ENCODE measurements around the gene TWNK. TPM values are rescaled to one million over a fixed set of nuclear protein-coding genes. Genes with fewer than 3 reads are reported as not detected.
A peak's percentile ranks its signal among the peaks of the same experiment; 100 is the strongest.

TWNK gene
- total and polyA plus RNA-seq, 10 of the 15 experiments (the other 5 are each of a cell fraction or from before 2014, with no cell fraction given), result 13.6 to 32.8 (median 18.0) TPM

DNA sequence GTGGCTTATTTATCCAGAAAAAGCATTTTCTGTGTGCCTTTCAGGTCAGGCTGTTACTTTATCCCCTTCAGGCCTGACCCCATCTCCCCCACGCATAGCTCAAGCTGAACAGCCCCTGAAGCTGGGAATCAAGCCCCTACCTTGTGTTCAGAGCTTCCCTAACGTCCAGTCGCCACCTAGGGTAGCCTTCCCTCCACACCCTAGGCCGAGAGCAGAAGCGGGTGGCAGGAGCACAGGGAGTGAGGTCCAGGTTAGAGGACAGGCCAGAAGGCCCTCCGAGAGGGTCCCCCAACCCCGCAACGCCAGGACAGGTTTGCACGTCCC, 18.5 kb upstream of the TWNK start (continued):
- TF ChIP-seq, protein P1, sequence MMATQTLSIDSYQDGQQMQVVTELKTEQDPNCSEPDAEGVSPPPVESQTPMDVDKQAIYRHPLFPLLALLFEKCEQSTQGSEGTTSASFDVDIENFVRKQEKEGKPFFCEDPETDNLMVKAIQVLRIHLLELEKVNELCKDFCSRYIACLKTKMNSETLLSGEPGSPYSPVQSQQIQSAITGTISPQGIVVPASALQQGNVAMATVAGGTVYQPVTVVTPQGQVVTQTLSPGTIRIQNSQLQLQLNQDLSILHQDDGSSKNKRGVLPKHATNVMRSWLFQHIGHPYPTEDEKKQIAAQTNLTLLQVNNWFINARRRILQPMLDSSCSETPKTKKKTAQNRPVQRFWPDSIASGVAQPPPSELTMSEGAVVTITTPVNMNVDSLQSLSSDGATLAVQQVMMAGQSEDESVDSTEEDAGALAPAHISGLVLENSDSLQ (IDR thresholded peaks at IDR 0.05), result no peak
- TF ChIP-seq, protein P2, sequence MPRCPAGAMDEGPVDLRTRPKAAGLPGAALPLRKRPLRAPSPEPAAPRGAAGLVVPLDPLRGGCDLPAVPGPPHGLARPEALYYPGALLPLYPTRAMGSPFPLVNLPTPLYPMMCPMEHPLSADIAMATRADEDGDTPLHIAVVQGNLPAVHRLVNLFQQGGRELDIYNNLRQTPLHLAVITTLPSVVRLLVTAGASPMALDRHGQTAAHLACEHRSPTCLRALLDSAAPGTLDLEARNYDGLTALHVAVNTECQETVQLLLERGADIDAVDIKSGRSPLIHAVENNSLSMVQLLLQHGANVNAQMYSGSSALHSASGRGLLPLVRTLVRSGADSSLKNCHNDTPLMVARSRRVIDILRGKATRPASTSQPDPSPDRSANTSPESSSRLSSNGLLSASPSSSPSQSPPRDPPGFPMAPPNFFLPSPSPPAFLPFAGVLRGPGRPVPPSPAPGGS (IDR thresholded peaks at IDR 0.05; ENCODE audit: borderline replicate concordance, insufficient read depth, low read depth, low read length, poor library complexity, severe bottlenecking), result no peak

DNA sequence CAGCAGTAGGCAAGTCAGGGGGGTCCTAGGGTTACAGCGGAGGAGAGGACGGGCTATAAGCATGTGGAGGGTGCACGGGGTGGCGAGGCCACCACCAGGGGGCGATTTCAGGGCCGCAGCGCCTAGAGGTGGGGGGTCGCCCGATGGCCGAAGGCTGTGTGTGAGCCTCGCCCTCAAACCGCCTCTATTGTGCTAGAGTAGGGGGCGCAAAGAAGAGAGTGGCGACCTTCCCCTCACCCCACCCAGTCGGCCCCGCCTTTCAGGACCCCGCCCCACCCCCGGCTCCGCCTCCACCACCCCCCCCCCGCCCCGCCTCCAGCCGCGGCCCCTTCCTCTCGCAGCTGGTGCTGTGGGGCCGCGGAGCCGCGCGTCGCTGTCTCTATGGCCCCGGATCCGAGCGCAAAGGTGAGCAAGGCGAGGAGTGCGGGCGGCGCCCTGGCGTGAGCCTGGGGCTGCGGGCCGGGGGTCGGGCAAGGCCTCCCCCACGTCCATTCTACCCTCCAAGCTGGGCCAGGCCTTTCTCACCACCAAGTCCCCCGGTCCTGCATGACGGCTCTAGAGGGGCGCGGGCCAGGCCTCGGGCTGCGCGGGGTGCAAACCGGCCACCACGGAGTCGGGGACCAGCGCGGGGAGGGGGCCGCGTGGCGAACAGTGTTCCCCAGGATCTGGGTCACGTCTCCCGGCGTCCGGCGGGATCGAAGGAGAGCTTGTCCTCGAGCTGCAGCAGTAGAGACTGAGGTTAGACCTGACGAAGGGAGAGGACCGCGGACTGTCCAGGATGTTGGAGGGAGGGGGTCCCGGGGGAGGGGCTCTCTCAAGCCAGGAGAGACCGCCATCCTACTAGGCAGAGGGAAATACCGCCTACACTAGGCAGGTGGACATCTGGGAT, 17.9 kb upstream of the TWNK start, which contains the start of gene SEMA4G:
Gene SEMA4G, plus strand, starts transcription at position 318 of the 889 bp plus-strand sequence. CDS start 3,409 bp downstream, outside the sequence.
- 13% methylated on average over 51 of the region's 70 CpGs for WGBS (ENCODE audit: insufficient coverage, insufficient replicate concordance, low lambda C conversion rate, missing lambda C conversion rate)
- in situ Hi-C loops (cut with MboI), result no loop called here
- Histone ChIP-seq H3K4me1 (ENCODE audit: control insufficient read depth, insufficient read depth, low read length) (peaks cover 3% of the 10 kb centered on the region; the same call in 1 of the 2 replicates), H3K9ac (ENCODE audit: control insufficient read depth, insufficient read depth, low read length) (no peak within 1 kb of the TSS), H3K4me2 (ENCODE audit: control insufficient read depth, insufficient read depth) (peak within 1 kb of the TSS; percentile 87), H2AFZ (ENCODE audit: control insufficient read depth, low read depth, low read length) (peak within 1 kb of the TSS; percentile 63), H3K36me3 (ENCODE audit: control insufficient read depth in 2 of 2, insufficient read depth in 2 of 2, low read length in 1 of 2) (peaks cover 0 to 2% of the 10 kb centered on the region in 2 experiments; a peak in 3 of 4 replicates), H4K20me1 (ENCODE audit: control insufficient read depth, insufficient read depth) (no peaks in the 10 kb centered on the region), H3K27me3 (replicated peaks in 1 of 2; ENCODE audit: control insufficient read depth in 2 of 2, insufficient read depth in 2 of 2, low read length in 1 of 2) (no peaks in the 10 kb centered on the region), H3K4me3 (peak within 1 kb of the TSS; percentile 50; the same call in 1 of the 2 replicates), H3K79me2 (ENCODE audit: control insufficient read depth, insufficient read depth, low read length) (no peaks in the 10 kb centered on the region), H3K27ac (ENCODE audit: control insufficient read depth, insufficient read depth) (no peak within 1 kb of the TSS), H3K9me3 (replicated peaks; ENCODE audit: control insufficient read depth, insufficient read depth, low read length) (no peaks in the 10 kb centered on the region)
- peak; percentile 40; the same call in 1 of the 2 replicates for TF ChIP-seq NR2F1 (conservative IDR thresholded peaks at IDR 0.05)
- peak; percentile 9 for TF ChIP-seq SP1 (IDR thresholded peaks at IDR 0.05; ENCODE audit: low read depth, low read length)
- peak; percentile 71; the same call in 1 of the 2 replicates for TF ChIP-seq SMARCA5 (IDR thresholded peaks at IDR 0.05)
- TF ChIP-seq TCF3 (IDR thresholded peaks at IDR 0.05; ENCODE audit: borderline replicate concordance, insufficient read depth, low read depth, low read length), result no peak
- no peak for TF ChIP-seq ZNF274 (IDR thresholded peaks at IDR 0.05; ENCODE audit: insufficient read depth, insufficient read length)
- TF ChIP-seq IRF4 (IDR thresholded peaks at IDR 0.05; ENCODE audit: low read depth, low read length), result no peak
- TF ChIP-seq POLR2A (IDR thresholded peaks at IDR 0.05; ENCODE audit: low read depth, low read length), result peak; percentile 26; the same call in 1 of the 2 replicates
- TF ChIP-seq SMC3 (IDR thresholded peaks at IDR 0.05; ENCODE audit: borderline replicate concordance, low read length), result peak; percentile 68; the same call in 1 of the 2 replicates
- no peak for TF ChIP-seq CHD4 (IDR thresholded peaks at IDR 0.05)
- peak; percentile 40; the same call in 1 of the 2 replicates for TF ChIP-seq YY1 (IDR thresholded peaks at IDR 0.05; ENCODE audit: low read depth, low read length)
- TF ChIP-seq, protein P3, sequence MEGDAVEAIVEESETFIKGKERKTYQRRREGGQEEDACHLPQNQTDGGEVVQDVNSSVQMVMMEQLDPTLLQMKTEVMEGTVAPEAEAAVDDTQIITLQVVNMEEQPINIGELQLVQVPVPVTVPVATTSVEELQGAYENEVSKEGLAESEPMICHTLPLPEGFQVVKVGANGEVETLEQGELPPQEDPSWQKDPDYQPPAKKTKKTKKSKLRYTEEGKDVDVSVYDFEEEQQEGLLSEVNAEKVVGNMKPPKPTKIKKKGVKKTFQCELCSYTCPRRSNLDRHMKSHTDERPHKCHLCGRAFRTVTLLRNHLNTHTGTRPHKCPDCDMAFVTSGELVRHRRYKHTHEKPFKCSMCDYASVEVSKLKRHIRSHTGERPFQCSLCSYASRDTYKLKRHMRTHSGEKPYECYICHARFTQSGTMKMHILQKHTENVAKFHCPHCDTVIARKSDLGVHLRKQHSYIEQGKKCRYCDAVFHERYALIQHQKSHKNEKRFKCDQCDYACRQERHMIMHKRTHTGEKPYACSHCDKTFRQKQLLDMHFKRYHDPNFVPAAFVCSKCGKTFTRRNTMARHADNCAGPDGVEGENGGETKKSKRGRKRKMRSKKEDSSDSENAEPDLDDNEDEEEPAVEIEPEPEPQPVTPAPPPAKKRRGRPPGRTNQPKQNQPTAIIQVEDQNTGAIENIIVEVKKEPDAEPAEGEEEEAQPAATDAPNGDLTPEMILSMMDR (IDR thresholded peaks at IDR 0.05 in 2 of 3, conservative IDR thresholded peaks at IDR 0.05 in 1 of 3; ENCODE audit: control insufficient read depth in 2 of 3, extremely low read depth in 1 of 3, insufficient read depth in 1 of 3, low read depth in 3 of 3, low read length in 3 of 3), result peak; percentile 54 to 82 (median 64)
- no peak for TF ChIP-seq HCFC1 (IDR thresholded peaks at IDR 0.05; ENCODE audit: low read length)
- TF ChIP-seq PML (IDR thresholded peaks at IDR 0.05; ENCODE audit: low read length), result no peak
- TF ChIP-seq, protein P4, sequence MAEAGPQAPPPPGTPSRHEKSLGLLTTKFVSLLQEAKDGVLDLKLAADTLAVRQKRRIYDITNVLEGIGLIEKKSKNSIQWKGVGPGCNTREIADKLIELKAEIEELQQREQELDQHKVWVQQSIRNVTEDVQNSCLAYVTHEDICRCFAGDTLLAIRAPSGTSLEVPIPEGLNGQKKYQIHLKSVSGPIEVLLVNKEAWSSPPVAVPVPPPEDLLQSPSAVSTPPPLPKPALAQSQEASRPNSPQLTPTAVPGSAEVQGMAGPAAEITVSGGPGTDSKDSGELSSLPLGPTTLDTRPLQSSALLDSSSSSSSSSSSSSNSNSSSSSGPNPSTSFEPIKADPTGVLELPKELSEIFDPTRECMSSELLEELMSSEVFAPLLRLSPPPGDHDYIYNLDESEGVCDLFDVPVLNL (IDR thresholded peaks at IDR 0.05; ENCODE audit: low read depth, low read length), result no peak
- no peak for TF ChIP-seq NR2C2 (IDR thresholded peaks at IDR 0.05; ENCODE audit: borderline replicate concordance, control insufficient read depth, insufficient read length, low read depth)
- intact Hi-C loops (cut with micrococcal nuclease; ENCODE audit: unreplicated experiment), result loop anchor here (1.0 kb wide), 1 partner anchor 45 kb away; no protein-coding TSS in a partner anchor
- BruUV-seq (replicated peaks), result no TSS peak
- ChIA-PET SMC1A (ENCODE audit: uncharacterized antibody, unreplicated experiment) (no interaction called here), CTCF (interaction anchor here (0.6 to 4.6 kb wide), 4 partner anchors 11 to 173 kb away, joined by 3 to 29 read pairs (median 5); no protein-coding TSS in a partner anchor), POLR2A (interaction anchor here (0.8 to 2.3 kb wide), 2 partner anchors 16 to 27 kb away, joined by 3 to 6 read pairs; no protein-coding TSS in a partner anchor), RAD21 (ENCODE audit: unreplicated experiment) (interaction anchor here (0.9 kb wide), 1 partner anchor 45 kb away, joined by 3 read pairs; no protein-coding TSS in a partner anchor)
- peak; percentile 94 for ATAC-seq
- no peak for DNase-seq (ENCODE audit: low read depth, low spot score)
- peak; percentile 23 for FAIRE-seq
